Breast epithelium (tissue), 4 donors: ENCODE data around the gene RASSF6. TPM values are rescaled to one million over a fixed set of nuclear protein-coding genes. Genes with fewer than 3 reads are reported as not detected.

Experiments used
- DNase-seq, 2 donors: peaks; one replicate each; pipeline ENCODE4 v3.0.0-alpha.2; 2019; ENCODE audit warnings: low spot score in 2 of 2
- H3K27ac ChIP-seq, 2 donors: fragments of 200-600 bp; sonication (generic) in 1 of 2; one replicate each; pipeline ENCODE4 v1.5.1; 2016 to 2019; ENCODE audit warnings: mild to moderate bottlenecking in 1 of 2
- H3K27me3 ChIP-seq, 2 donors: fragments of 200-600 bp; sonication (generic) in 1 of 2; one replicate each; pipeline versions ENCODE4 v1.5.1 to v1.6.0; 2017 to 2019; ENCODE audit warnings: control low read depth in 1 of 2, mild to moderate bottlenecking in 1 of 2
- H3K36me3 ChIP-seq: fragments of 200-600 bp; one replicate; pipeline ENCODE4 v1.5.1; 2019
- H3K4me1 ChIP-seq, 2 donors: fragments of 200-600 bp; sonication (generic); one replicate each; pipeline ENCODE4 v1.5.1; 2016 to 2019; ENCODE audit warnings: control low read depth in 1 of 2
- H3K4me3 ChIP-seq, 3 donors: fragments of 200-600 bp; sonication (generic); 1 replicate in 2 of 3; 2 replicates in 1 of 3; pipeline ENCODE4 v1.5.1; 2016 to 2019; ENCODE audit warnings: mild to moderate bottlenecking in 3 of 3, moderate library complexity in 2 of 3
- H3K9me3 ChIP-seq, 2 donors: fragments of 200-600 bp; sonication (generic) in 1 of 2; one replicate each; pipeline ENCODE4 v1.5.1; 2016 to 2019; ENCODE audit warnings: control low read depth in 1 of 2
- POLR2A ChIP-seq: fragments of 450-650 bp; IDR thresholded peaks from one replicate; pipeline ENCODE4 v1.6.1; 2016; ENCODE audit warnings: antibody characterized with exemption, mild to moderate bottlenecking, moderate library complexity
- POLR2AphosphoS5 ChIP-seq, 3 donors: sonication (generic); formaldehyde crosslinking; IDR thresholded peaks; one replicate each; pipeline ENCODE4 v1.6.1; 2017; ENCODE audit warnings: antibody characterized with exemption in 3 of 3
- intact Hi-C: fragments of 100-400 bp; cut with DNase I; formaldehyde crosslinking; loops from one replicate; pipeline ENCODE4 v1.15.1; 2023; ENCODE audit warnings: low total_unique reads
- total RNA-seq, 3 donors: library from RNA; depleted of rRNA; stranded (reverse); fragments of >200 nt; gene quantifications; one replicate each; pipeline ENCODE4 v1.1.0, GENCODE V29; 2016
- TF ChIP-seq, protein P1 (sequence below), 3 donors: fragments of 450-650 bp; IDR thresholded peaks; one replicate each; pipeline ENCODE4 v1.5.1; 2016 to 2017; ENCODE audit warnings: antibody characterized with exemption in 3 of 3, mild to moderate bottlenecking in 3 of 3, moderate library complexity in 3 of 3

The RASSF6 gene
- total RNA-seq, 3 donors from 2014 or later, result 4.6 to 11.7 TPM; not detected in 1

GRCh38 chr4:73533515-73534422, 86.5 kb downstream of the RASSF6 start:
- intact Hi-C loops, result no loop called here
- no peak overlapping the region for H3K27ac ChIP-seq
- no peaks in the 10 kb centered on the region for H3K36me3 ChIP-seq
- H3K4me1 ChIP-seq, result no peaks in the 10 kb centered on the region
- no peaks in the 10 kb centered on the region for H3K27me3 ChIP-seq
- TF ChIP-seq POLR2AphosphoS5 (IDR thresholded peaks at IDR 0.05) (no peak), POLR2A (no peak)
- TF ChIP-seq, protein P1, sequence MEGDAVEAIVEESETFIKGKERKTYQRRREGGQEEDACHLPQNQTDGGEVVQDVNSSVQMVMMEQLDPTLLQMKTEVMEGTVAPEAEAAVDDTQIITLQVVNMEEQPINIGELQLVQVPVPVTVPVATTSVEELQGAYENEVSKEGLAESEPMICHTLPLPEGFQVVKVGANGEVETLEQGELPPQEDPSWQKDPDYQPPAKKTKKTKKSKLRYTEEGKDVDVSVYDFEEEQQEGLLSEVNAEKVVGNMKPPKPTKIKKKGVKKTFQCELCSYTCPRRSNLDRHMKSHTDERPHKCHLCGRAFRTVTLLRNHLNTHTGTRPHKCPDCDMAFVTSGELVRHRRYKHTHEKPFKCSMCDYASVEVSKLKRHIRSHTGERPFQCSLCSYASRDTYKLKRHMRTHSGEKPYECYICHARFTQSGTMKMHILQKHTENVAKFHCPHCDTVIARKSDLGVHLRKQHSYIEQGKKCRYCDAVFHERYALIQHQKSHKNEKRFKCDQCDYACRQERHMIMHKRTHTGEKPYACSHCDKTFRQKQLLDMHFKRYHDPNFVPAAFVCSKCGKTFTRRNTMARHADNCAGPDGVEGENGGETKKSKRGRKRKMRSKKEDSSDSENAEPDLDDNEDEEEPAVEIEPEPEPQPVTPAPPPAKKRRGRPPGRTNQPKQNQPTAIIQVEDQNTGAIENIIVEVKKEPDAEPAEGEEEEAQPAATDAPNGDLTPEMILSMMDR (IDR thresholded peaks at IDR 0.05), result no peak
- H3K9me3 ChIP-seq, result no peaks in the 10 kb centered on the region
- no peak for DNase-seq
- no peak overlapping the region for H3K4me3 ChIP-seq

DNA sequence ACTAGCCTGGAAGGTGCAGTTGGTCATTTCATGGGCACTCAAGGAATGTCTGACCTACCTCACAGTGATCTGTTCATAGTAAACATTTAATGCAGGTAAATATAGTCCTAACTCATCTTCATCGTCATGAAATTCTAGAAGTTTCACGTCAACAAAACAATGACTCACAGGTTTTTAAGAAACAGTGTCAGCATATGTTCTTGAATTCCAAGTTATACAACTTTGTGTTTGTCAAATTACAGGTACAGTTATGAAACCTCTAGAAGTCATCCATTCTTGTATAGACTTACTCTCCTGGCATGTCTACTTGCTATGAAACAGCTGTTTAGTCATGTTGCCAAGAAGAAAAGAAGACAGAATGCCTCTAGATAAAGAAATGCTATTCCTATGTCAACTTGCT, 92.1 kb downstream of the RASSF6 start:
- H3K36me3 ChIP-seq, result no peaks in the 10 kb centered on the region
- H3K4me3 ChIP-seq, result no peak overlapping the region
- TF ChIP-seq, protein P1 (IDR thresholded peaks at IDR 0.05), result no peak
- H3K27me3 ChIP-seq, result no peaks in the 10 kb centered on the region
- DNase-seq, result no peak
- intact Hi-C loops, result no loop called here
- no peak overlapping the region for H3K27ac ChIP-seq
- H3K4me1 ChIP-seq, result no peaks in the 10 kb centered on the region
- H3K9me3 ChIP-seq, result no peaks in the 10 kb centered on the region

GRCh38 chr4:73527196-73527595, 93.0 kb downstream of the RASSF6 start:
- TF ChIP-seq POLR2A (no peak), POLR2AphosphoS5 (IDR thresholded peaks at IDR 0.05) (no peak)
- TF ChIP-seq, protein P1 (IDR thresholded peaks at IDR 0.05), result no peak
- Histone ChIP-seq H3K36me3 (no peaks in the 10 kb centered on the region), H3K27me3 (no peaks in the 10 kb centered on the region), H3K27ac (no peak overlapping the region), H3K9me3 (no peaks in the 10 kb centered on the region), H3K4me3 (no peak overlapping the region), H3K4me1 (no peaks in the 10 kb centered on the region)
- intact Hi-C loops, result no loop called here
- no peak for DNase-seq

GRCh38 chr4:73525611-73526010, 94.6 kb downstream of the RASSF6 start:
- no peak for DNase-seq
- H3K4me1 ChIP-seq, result no peaks in the 10 kb centered on the region
- no peak overlapping the region for H3K27ac ChIP-seq
- no peaks in the 10 kb centered on the region for H3K27me3 ChIP-seq
- H3K36me3 ChIP-seq, result no peaks in the 10 kb centered on the region
- no peak overlapping the region for H3K4me3 ChIP-seq
- H3K9me3 ChIP-seq, result no peaks in the 10 kb centered on the region
- TF ChIP-seq, protein P1 (IDR thresholded peaks at IDR 0.05), result no peak
- no peak for TF ChIP-seq POLR2AphosphoS5 (IDR thresholded peaks at IDR 0.05)
- intact Hi-C loops, result no loop called here

GRCh38 chr4:73523126-73523525, 97.1 kb downstream of the RASSF6 start:
- Histone ChIP-seq H3K27me3 (no peaks in the 10 kb centered on the region), H3K4me1 (no peaks in the 10 kb centered on the region), H3K27ac (no peak overlapping the region), H3K9me3 (no peaks in the 10 kb centered on the region), H3K4me3 (no peak overlapping the region), H3K36me3 (no peaks in the 10 kb centered on the region)
- TF ChIP-seq, protein P1 (IDR thresholded peaks at IDR 0.05), result no peak
- DNase-seq, result no peak
- intact Hi-C loops, result no loop called here

Other genes with a start within 250 kb of the RASSF6 start
- 1 to 10 TPM in 1 of 3 donors, under 1 TPM in 1, not detected in 1; 0.66 to 9.1 TPM for gene ALB, start 216.1 kb downstream of the RASSF6 start, total RNA-seq
- 1 to 10 TPM in 1 of 3 donors, not detected in 2; 3.2 TPM for gene AFP, start 184.2 kb downstream of the RASSF6 start, total RNA-seq
- not detected for gene AFM, start 138.7 kb downstream of the RASSF6 start, total RNA-seq
- 10 to 100 TPM in 1 of 3 donors, 1 to 10 TPM in 1, under 1 TPM in 1; 0.64 to 33.7 (median 2.6) TPM for gene CXCL8, start 120.1 kb upstream of the RASSF6 start, total RNA-seq
- gene CXCL6, start 216.2 kb upstream of the RASSF6 start, total RNA-seq, result 1 to 10 TPM in 2 of 3 donors, not detected in 1; 2.2 to 2.9 TPM
- gene PF4V1, start 232.9 kb upstream of the RASSF6 start, total RNA-seq, result not detected
- gene CXCL1, start 249.0 kb upstream of the RASSF6 start, total RNA-seq, result 10 to 100 TPM in 2 of 3 donors, under 1 TPM in 1; 0.80 to 31.3 (median 17.7) TPM